Measurements from ENCODE around the gene PPP1R7. TPM values are rescaled to one million over a fixed set of nuclear protein-coding genes. Genes with fewer than 3 reads are reported as not detected.
A peak's percentile ranks its signal among the peaks of the same experiment; 100 is the strongest.

Gene PPP1R7
- polyA plus RNA-seq, 1 donor from 2014 or later = 59.3 TPM

- Histone ChIP-seq H3K9ac (ENCODE audit: low read length) (no peak overlapping the region), H3F3A (ENCODE audit: insufficient read depth, low read length, poor library complexity, severe bottlenecking) (no peaks in the 10 kb centered on the region), H3K27me3 (ENCODE audit: insufficient read depth, low read depth, low read length) (no peaks in the 10 kb centered on the region), H2AFZ (ENCODE audit: low read depth, low read length) (no peak overlapping the region), H4K20me1 (ENCODE audit: insufficient read depth) (no peaks in the 10 kb centered on the region), H3K79me2 (replicated peaks; ENCODE audit: insufficient read depth, low read length) (peaks cover 7% of the 10 kb centered on the region), H3K9me3 (ENCODE audit: low read length) (no peaks in the 10 kb centered on the region), H3K27ac (ENCODE audit: low read length) (no peak overlapping the region), H3K4me3 (ENCODE audit: low read length) (peak overlapping the region; percentile 98), H3K36me3 (ENCODE audit: insufficient read depth, low read length) (no peaks in the 10 kb centered on the region), H3K4me2 (ENCODE audit: low read length) (no peak overlapping the region), H3K9me2 (ENCODE audit: insufficient read depth, low read length) (no peaks in the 10 kb centered on the region)
- TF ChIP-seq SMC3 (conservative IDR thresholded peaks at IDR 0.05; ENCODE audit: poor library complexity) = no peak
- no peak for TF ChIP-seq EZH2 (IDR thresholded peaks at IDR 0.05; ENCODE audit: borderline replicate concordance, insufficient read depth, low read length, poor library complexity, severe bottlenecking)
- no peak for TF ChIP-seq RAD21 (conservative IDR thresholded peaks at IDR 0.05)
- TF ChIP-seq, protein P1, sequence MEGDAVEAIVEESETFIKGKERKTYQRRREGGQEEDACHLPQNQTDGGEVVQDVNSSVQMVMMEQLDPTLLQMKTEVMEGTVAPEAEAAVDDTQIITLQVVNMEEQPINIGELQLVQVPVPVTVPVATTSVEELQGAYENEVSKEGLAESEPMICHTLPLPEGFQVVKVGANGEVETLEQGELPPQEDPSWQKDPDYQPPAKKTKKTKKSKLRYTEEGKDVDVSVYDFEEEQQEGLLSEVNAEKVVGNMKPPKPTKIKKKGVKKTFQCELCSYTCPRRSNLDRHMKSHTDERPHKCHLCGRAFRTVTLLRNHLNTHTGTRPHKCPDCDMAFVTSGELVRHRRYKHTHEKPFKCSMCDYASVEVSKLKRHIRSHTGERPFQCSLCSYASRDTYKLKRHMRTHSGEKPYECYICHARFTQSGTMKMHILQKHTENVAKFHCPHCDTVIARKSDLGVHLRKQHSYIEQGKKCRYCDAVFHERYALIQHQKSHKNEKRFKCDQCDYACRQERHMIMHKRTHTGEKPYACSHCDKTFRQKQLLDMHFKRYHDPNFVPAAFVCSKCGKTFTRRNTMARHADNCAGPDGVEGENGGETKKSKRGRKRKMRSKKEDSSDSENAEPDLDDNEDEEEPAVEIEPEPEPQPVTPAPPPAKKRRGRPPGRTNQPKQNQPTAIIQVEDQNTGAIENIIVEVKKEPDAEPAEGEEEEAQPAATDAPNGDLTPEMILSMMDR (IDR thresholded peaks at IDR 0.05; ENCODE audit: poor library complexity, severe bottlenecking) = no peak
- TF ChIP-seq MXI1 (conservative IDR thresholded peaks at IDR 0.05; ENCODE audit: poor library complexity, severe bottlenecking) = no peak
- no peak for TF ChIP-seq TAF1 (IDR thresholded peaks at IDR 0.05; ENCODE audit: low read depth)
These were observed 1.8 kb downstream of the PPP1R7 start for GRCh38 chr2:241151934-241152660.

GRCh38 chr2:241153616-241154015 is 3.3 kb downstream of the PPP1R7 start:
- no peak overlapping the region for H3K9ac ChIP-seq (ENCODE audit: low read length)
- TF ChIP-seq SMC3 (conservative IDR thresholded peaks at IDR 0.05; ENCODE audit: poor library complexity) = no peak
- TF ChIP-seq POLR2AphosphoS5 (IDR thresholded peaks at IDR 0.05) = no peak
- no peak for TF ChIP-seq EZH2 (IDR thresholded peaks at IDR 0.05; ENCODE audit: borderline replicate concordance, insufficient read depth, low read length, poor library complexity, severe bottlenecking)
- no peak for TF ChIP-seq MXI1 (conservative IDR thresholded peaks at IDR 0.05; ENCODE audit: poor library complexity, severe bottlenecking)
- no peak for TF ChIP-seq TAF1 (IDR thresholded peaks at IDR 0.05; ENCODE audit: low read depth)
- TF ChIP-seq, protein P1 (IDR thresholded peaks at IDR 0.05; ENCODE audit: poor library complexity, severe bottlenecking) = no peak
- TF ChIP-seq RAD21 (conservative IDR thresholded peaks at IDR 0.05) = no peak
- TF ChIP-seq EP300 (conservative IDR thresholded peaks at IDR 0.05; ENCODE audit: poor library complexity, severe bottlenecking) = no peak
- no peak for TF ChIP-seq REST (IDR thresholded peaks at IDR 0.05; ENCODE audit: borderline replicate concordance)
- no peak overlapping the region for H3K4me2 ChIP-seq (ENCODE audit: low read length)
- H3K27me3 ChIP-seq (ENCODE audit: insufficient read depth, low read depth, low read length) = no peaks in the 10 kb centered on the region
- no peaks in the 10 kb centered on the region for H3K9me2 ChIP-seq (ENCODE audit: insufficient read depth, low read length)
- H4K20me1 ChIP-seq (ENCODE audit: insufficient read depth) = no peaks in the 10 kb centered on the region
- H3K36me3 ChIP-seq (ENCODE audit: insufficient read depth, low read length) = no peaks in the 10 kb centered on the region
- H3K9me3 ChIP-seq (ENCODE audit: low read length) = no peaks in the 10 kb centered on the region
- H3K4me3 ChIP-seq (ENCODE audit: low read length) = no peak overlapping the region
- H3K27ac ChIP-seq (ENCODE audit: low read length) = no peak overlapping the region
- no peak overlapping the region for H2AFZ ChIP-seq (ENCODE audit: low read depth, low read length)
- H3K79me2 ChIP-seq (replicated peaks; ENCODE audit: insufficient read depth, low read length) = peaks cover 7% of the 10 kb centered on the region
- H3F3A ChIP-seq (ENCODE audit: insufficient read depth, low read length, poor library complexity, severe bottlenecking) = no peaks in the 10 kb centered on the region

Measured in neural cell (in vitro differentiated cells).